HG02852 (cell line): ENCODE measurements around the gene MTR.

ENCODE experiments used
- ATAC-seq: cut with Tn5 transposase; IDR thresholded peaks from one replicate; pipeline ENCODE4 v1.9.1; 2021; ENCODE audit warnings: mild to moderate bottlenecking, moderate library complexity; ENCODE audit not compliant: unreplicated experiment

The MTR gene

DNA sequence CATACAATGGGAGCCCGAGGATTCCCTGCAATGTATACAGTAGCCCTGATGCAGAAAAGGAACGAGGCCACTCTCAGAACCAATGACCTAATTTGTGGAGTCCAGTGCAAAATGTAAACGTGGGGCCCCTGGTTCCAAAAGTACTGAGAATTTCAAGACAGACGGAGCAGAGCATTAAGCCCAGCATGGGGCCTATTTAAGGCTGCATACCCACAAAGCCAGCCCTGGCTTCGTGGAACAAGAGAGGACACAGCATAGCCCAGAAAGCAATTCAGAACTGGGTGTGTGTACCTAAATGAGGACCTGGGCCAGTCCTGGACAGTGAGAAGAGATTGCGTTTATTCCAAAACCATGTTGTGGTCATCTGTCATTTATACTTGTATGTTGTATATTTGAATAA lies 153.9 kb downstream of the MTR start:
- no peak for ATAC-seq

DNA sequence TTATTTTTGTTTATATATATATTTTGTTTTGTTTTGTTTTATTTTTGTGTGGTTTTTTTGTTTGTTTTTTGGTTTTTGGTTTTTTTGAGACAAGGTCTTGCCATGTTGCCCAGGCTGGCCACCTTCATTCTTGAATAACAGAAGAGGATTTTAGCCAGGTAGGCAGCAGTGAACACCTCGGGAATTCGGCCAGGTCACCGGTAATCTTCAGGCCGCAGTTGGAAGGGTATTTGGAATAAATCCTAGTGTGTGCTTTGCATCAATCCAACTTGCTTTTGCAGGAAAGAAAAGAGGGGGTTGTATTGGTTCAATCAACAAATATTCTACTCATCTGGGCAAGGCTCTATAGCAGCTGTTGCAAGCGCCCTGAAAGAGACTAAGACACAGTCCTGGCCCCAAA lies 155.3 kb downstream of the MTR start:
- no peak for ATAC-seq

GRCh38 chr1:236951672-236952071 lies 156.6 kb downstream of the MTR start:
- ATAC-seq: no peak

DNA sequence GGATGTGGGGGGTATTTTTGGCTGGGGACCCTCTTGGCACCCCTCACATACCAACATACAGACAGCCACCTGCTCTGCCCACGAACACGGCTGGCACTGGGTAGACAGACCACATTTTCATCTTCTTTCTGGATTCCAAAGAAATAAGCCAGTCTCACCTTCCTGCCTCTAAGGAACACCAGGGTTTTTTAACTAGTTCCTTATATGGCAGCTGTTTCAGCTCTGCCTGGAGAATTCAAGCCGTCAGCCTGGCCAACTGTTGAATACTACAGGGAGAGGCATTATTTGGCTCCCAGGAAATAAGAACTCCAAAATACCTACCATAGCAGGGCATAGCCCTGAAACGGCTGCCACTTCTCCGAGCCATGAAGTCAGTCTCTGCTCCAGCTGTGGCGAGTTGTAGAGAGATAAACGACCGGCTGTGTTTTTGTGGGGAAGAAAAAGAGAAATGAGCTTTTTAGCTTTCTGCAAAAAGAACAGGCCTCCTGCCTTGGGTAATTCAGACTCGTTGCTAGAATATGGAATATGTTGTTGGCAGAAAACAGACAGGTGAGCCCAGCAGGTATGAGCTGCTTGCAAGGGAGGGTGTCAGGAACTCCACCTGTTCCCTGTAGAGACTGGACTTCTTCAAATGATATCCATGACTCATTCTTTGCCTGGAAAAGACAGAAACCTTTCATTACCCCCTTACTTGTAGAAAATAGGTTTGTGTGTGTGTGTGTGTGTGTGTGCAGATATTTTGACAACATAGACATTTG lies 157.3 kb downstream of the MTR start:
- ATAC-seq: no peak

DNA sequence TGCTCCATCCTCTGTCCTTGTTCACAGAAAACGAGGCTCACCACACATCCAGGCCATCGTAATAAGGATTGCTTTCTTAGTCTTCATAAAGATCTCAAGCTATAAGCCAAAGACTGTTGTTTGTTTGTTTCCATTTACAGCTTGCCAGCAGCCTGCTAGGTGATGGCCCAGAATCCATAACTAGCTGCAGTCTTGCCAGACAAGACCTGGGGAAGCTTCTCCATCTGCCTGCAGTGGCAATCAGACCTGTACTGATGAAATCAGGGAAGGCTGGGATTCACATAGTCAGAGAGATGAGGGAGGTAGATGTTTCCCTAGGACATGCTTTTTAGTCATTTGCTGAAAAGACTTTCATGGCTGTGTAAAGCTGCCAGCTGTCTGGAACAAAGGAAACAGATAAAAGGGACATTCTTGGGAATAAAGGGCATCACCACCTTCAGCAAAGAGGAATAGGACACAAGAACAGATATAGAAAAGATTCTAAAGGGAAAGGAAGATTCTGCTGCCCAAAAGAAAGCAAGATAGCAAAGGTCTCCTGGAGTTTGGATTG lies 158.1 kb downstream of the MTR start:
- ATAC-seq: no peak
